BE2C (cell line): ENCODE measurements around the gene PICK1.

Experiments used
- DNase-seq: peaks from one replicate; pipeline ENCODE4 v3.0.0-alpha.2; 2020
- H3K27me3 ChIP-seq: fragments of 250-450 bp; sonication (Bioruptor Pico); 2 replicates; pipeline ENCODE4 v1.5.1; 2020; ENCODE audit warnings: mild to moderate bottlenecking
- H3K36me3 ChIP-seq: fragments of 250-450 bp; sonication (Bioruptor Pico); 2 replicates; pipeline ENCODE4 v1.5.1; 2020; ENCODE audit warnings: mild to moderate bottlenecking
- H3K4me1 ChIP-seq: fragments of 250-450 bp; sonication (Bioruptor Pico); 2 replicates; pipeline ENCODE4 v1.5.1; 2020
- H3K4me3 ChIP-seq: 2 replicates; pipeline ENCODE4 v1.5.1; 2011; ENCODE audit warnings: low read depth, low read length
- H3K9me3 ChIP-seq: fragments of 250-450 bp; sonication (Bioruptor Pico); 2 replicates; pipeline ENCODE4 v1.5.1; 2020
- TF ChIP-seq, protein P1 (sequence below): IDR thresholded peaks from 2 replicates; pipeline ENCODE4 v1.5.1; 2012; ENCODE audit warnings: mild to moderate bottlenecking, low read depth, low read length

Gene PICK1

DNA sequence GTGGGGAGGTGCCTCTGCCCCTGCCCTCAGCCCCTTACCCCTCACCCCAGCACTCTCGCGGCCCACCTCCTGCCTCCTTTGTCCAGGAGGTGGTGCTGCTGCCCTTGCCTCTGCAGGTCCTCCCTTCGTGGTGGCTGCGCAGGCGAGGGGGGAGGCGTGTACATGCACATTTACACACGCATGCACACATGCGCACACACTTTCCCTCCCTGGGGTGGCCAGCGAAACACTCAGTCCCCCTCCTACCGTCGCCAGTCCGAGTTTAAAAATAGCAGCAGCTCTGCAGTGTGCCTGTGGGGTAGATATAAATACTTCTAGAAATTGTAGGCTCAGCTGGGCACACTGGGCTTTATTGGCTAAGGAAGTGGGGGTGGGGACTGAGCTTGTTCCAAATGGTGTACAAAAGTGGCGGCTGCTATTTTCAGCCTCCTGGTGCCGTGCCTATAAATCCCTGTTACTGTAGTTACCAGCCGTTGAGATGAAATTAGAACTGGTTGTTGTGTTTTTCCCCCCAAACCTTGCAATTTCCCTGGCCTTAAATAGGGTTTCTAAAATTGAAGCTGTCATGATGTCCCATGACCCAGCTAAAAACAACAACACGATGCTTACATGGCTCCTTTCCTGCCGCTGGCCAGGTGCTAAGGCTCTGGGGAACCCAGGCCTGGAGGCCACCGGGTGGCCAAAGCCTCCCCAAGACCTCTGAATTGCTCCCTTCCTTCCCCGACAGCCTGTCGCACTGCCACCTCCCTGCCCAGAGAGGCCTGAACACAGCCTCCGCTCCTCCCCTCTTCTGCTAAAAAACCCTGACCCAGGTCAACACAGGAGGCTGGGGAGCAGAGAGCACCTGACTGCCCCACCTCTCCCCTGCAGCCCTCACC is 12.4 kb downstream of the PICK1 start:
- H3K4me1 ChIP-seq = no peaks in the 10 kb centered on the region
- no peaks in the 10 kb centered on the region for H3K27me3 ChIP-seq
- H3K36me3 ChIP-seq = no peaks in the 10 kb centered on the region; the same call in 1 of the 2 replicates
- peak; percentile 94 for DNase-seq
- TF ChIP-seq, protein P1, sequence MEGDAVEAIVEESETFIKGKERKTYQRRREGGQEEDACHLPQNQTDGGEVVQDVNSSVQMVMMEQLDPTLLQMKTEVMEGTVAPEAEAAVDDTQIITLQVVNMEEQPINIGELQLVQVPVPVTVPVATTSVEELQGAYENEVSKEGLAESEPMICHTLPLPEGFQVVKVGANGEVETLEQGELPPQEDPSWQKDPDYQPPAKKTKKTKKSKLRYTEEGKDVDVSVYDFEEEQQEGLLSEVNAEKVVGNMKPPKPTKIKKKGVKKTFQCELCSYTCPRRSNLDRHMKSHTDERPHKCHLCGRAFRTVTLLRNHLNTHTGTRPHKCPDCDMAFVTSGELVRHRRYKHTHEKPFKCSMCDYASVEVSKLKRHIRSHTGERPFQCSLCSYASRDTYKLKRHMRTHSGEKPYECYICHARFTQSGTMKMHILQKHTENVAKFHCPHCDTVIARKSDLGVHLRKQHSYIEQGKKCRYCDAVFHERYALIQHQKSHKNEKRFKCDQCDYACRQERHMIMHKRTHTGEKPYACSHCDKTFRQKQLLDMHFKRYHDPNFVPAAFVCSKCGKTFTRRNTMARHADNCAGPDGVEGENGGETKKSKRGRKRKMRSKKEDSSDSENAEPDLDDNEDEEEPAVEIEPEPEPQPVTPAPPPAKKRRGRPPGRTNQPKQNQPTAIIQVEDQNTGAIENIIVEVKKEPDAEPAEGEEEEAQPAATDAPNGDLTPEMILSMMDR = peak; percentile 86
- H3K9me3 ChIP-seq = no peaks in the 10 kb centered on the region
- peak overlapping the region; percentile 36 for H3K4me3 ChIP-seq

DNA sequence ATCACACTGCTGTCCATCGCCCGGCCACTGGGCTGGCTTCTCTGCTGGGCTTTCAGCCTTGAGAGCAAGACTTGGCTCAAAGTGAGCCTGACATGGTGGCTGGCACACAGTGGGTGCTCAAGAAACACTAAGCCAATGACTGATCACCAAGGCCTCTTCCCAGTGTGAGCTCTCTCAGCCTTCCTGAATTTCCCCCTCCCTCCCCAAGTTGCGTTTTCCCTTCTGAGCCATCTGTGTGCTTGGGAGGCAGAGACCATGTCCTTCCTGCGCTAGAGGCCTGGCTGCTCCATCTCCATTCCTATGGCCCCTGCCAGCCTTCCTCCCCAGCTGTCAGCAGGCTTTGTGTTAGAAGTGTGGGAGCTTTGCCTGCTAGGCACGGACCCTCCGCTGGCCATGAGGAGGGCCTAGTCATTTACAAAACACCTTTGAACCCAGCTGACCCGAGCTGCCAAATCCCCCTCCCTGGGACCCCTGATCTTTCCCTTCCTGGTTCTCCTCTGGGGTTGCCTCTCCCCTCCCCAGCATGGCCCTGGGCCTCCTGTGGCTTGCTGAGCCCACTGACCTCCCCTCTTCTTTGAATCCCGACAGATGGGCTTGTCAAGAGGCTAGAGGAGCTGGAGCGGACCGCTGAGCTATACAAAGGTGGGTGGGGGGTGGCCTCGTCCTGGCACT is 13.2 kb downstream of the PICK1 start:
- Histone ChIP-seq H3K4me3 (no peak overlapping the region), H3K4me1 (no peaks in the 10 kb centered on the region), H3K27me3 (no peaks in the 10 kb centered on the region), H3K36me3 (no peaks in the 10 kb centered on the region; the same call in 1 of the 2 replicates), H3K9me3 (no peaks in the 10 kb centered on the region)
- DNase-seq = no peak
- TF ChIP-seq, protein P1 = no peak

DNA sequence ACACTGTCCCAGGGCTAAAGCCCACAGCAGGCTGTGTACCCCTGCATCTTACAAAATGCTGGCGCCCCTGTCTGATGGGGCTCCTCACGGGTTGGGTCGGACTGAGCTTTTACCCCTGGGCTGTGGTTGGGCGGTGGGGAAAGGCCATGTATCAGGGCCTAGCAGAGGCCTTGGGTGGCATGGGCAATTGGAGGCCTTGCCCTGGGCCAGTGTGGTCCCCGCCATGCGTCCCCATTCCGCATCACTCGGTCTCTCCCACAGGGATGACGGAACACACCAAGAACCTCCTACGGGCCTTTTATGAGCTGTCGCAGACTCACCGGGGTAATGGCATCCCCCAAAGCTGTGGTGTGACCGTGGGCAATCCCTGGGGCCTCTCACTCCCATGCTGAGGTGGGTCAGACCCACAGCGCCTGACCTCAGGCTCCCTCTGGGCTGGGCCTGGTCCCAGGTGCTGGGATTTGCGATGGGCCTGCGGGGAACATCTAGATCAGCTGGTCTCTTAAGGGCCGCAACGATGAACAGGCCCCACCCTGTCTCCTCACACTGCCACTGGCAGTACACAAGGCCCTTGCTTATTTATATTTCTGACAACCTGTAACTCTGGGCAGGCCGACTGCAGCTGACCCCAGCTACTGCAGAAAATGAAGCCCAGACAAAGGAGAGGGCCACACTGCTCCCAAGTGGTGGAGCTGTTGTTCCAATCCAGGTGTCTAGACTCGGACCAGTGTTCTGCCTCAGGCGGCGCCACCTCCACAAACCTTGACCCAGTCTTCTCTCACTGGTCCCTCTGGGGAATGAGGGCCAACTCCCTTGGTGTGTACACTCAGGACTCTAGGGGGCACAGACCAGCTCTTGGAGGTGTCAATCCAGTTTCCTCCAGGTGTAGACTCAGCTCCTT is 14.5 kb downstream of the PICK1 start:
- H3K4me3 ChIP-seq = no peak overlapping the region
- no peaks in the 10 kb centered on the region for H3K27me3 ChIP-seq
- H3K4me1 ChIP-seq = no peaks in the 10 kb centered on the region
- no peak for DNase-seq
- H3K9me3 ChIP-seq = no peaks in the 10 kb centered on the region
- no peaks in the 10 kb centered on the region; the same call in 1 of the 2 replicates for H3K36me3 ChIP-seq
- TF ChIP-seq, protein P1 = no peak

DNA sequence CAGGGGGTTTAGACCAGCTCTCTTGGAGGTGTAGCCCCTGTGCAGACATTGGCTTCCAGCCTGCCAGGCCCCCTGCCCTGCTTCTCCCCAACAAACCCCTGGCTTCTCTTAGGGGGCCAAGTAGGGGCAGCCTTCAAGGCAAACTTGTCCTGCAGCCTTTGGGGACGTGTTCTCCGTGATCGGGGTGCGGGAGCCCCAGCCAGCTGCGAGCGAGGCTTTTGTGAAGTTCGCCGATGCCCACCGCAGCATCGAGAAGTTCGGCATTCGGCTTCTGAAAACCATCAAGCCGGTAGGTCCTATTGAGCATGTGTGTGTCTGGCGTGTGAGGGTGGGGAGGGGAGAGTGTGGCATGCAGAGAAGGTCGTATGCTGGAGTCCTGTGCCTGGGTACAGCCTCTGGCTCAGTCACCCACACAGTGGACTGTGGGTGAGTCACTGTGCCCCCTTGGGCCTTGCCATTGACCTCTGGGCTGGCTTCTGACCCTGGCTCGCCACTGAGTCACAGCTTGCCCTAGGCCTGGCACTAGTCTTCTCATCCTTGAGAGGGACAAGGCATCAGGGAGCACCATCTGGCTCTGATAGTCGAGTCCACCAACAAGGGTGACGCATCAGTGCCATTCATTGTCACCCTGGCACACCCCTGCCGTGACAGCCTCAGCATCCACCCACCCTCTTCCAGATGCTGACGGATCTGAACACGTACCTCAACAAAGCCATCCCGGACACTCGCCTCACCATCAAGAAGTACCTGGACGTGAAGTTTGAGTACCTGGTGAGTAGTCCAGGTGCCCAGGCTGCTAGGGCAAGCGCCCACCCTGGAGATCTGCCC is 15.3 kb downstream of the PICK1 start:
- DNase-seq = no peak
- Histone ChIP-seq H3K4me1 (no peaks in the 10 kb centered on the region), H3K9me3 (no peaks in the 10 kb centered on the region), H3K27me3 (no peaks in the 10 kb centered on the region), H3K36me3 (no peaks in the 10 kb centered on the region; the same call in 1 of the 2 replicates), H3K4me3 (no peak overlapping the region)
- TF ChIP-seq, protein P1 = no peak
